Measurements from ENCODE around the gene ZNF570. TPM values are rescaled to one million over a fixed set of nuclear protein-coding genes. Genes with fewer than 3 reads are reported as not detected.

ZNF570 gene
- total and polyA plus RNA-seq, 2 of the 8 experiments (the other 6 are each of a cell fraction or from before 2014, with no cell fraction given), result 1.0 to 5.4 TPM

DNA sequence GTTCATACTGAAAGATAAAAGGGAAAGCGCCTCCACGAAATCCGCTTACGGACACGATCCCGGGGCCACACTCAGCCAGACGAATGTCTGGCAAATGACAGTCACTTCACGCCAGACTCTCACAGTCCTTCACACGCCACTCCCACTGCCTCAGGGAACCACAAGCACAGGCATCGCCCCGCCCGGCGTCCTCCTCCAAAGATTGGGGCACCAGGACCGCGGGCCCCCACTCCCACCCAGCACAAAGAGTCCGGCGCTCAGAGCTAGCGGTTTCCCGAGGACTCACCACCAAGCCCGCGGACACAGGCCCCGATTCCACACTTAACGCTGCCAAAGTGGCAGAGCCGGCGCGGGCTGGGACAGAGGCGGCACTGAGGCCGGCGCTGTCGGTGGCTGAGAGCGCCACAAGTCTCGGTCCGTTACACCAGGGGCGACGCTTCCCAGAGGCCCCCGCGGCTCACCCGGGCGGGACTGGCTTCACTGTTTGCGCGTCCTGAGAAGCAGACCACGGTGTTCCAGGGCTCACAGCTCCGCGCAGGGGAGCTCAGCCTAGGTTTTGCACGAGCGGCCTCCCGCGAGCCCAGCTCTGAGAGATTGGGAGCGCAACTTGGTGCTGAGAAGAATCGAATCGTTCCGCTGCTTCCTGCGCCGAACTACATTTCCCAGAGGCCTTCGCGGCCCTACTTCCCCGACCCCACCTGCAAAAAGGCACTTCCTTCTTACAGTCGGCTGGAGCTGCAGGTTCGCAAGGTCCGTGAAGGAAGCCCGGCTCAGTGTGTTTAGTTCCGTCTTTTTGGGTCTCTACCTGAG, 2.2 kb upstream of the ZNF570 start, which contains the start of gene ZNF569 (continued):
- TF ChIP-seq, protein P1, sequence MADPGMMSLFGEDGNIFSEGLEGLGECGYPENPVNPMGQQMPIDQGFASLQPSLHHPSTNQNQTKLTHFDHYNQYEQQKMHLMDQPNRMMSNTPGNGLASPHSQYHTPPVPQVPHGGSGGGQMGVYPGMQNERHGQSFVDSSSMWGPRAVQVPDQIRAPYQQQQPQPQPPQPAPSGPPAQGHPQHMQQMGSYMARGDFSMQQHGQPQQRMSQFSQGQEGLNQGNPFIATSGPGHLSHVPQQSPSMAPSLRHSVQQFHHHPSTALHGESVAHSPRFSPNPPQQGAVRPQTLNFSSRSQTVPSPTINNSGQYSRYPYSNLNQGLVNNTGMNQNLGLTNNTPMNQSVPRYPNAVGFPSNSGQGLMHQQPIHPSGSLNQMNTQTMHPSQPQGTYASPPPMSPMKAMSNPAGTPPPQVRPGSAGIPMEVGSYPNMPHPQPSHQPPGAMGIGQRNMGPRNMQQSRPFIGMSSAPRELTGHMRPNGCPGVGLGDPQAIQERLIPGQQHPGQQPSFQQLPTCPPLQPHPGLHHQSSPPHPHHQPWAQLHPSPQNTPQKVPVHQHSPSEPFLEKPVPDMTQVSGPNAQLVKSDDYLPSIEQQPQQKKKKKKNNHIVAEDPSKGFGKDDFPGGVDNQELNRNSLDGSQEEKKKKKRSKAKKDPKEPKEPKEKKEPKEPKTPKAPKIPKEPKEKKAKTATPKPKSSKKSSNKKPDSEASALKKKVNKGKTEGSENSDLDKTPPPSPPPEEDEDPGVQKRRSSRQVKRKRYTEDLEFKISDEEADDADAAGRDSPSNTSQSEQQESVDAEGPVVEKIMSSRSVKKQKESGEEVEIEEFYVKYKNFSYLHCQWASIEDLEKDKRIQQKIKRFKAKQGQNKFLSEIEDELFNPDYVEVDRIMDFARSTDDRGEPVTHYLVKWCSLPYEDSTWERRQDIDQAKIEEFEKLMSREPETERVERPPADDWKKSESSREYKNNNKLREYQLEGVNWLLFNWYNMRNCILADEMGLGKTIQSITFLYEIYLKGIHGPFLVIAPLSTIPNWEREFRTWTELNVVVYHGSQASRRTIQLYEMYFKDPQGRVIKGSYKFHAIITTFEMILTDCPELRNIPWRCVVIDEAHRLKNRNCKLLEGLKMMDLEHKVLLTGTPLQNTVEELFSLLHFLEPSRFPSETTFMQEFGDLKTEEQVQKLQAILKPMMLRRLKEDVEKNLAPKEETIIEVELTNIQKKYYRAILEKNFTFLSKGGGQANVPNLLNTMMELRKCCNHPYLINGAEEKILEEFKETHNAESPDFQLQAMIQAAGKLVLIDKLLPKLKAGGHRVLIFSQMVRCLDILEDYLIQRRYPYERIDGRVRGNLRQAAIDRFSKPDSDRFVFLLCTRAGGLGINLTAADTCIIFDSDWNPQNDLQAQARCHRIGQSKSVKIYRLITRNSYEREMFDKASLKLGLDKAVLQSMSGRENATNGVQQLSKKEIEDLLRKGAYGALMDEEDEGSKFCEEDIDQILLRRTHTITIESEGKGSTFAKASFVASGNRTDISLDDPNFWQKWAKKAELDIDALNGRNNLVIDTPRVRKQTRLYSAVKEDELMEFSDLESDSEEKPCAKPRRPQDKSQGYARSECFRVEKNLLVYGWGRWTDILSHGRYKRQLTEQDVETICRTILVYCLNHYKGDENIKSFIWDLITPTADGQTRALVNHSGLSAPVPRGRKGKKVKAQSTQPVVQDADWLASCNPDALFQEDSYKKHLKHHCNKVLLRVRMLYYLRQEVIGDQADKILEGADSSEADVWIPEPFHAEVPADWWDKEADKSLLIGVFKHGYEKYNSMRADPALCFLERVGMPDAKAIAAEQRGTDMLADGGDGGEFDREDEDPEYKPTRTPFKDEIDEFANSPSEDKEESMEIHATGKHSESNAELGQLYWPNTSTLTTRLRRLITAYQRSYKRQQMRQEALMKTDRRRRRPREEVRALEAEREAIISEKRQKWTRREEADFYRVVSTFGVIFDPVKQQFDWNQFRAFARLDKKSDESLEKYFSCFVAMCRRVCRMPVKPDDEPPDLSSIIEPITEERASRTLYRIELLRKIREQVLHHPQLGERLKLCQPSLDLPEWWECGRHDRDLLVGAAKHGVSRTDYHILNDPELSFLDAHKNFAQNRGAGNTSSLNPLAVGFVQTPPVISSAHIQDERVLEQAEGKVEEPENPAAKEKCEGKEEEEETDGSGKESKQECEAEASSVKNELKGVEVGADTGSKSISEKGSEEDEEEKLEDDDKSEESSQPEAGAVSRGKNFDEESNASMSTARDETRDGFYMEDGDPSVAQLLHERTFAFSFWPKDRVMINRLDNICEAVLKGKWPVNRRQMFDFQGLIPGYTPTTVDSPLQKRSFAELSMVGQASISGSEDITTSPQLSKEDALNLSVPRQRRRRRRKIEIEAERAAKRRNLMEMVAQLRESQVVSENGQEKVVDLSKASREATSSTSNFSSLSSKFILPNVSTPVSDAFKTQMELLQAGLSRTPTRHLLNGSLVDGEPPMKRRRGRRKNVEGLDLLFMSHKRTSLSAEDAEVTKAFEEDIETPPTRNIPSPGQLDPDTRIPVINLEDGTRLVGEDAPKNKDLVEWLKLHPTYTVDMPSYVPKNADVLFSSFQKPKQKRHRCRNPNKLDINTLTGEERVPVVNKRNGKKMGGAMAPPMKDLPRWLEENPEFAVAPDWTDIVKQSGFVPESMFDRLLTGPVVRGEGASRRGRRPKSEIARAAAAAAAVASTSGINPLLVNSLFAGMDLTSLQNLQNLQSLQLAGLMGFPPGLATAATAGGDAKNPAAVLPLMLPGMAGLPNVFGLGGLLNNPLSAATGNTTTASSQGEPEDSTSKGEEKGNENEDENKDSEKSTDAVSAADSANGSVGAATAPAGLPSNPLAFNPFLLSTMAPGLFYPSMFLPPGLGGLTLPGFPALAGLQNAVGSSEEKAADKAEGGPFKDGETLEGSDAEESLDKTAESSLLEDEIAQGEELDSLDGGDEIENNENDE (IDR thresholded peaks at IDR 0.05; ENCODE audit: insufficient replicate concordance, low read length), result no peak
- TF ChIP-seq TCF12 (IDR thresholded peaks at IDR 0.05; ENCODE audit: low read depth, low read length) (no peak), BCL11A (IDR thresholded peaks at IDR 0.05; ENCODE audit: low read depth in 2 of 2, low read length in 2 of 2) (no peak), ASH2L (IDR thresholded peaks at IDR 0.05; ENCODE audit: low read length) (peak; percentile 77), NRF1 (IDR thresholded peaks at IDR 0.05; ENCODE audit: low read depth, low read length) (no peak), CBX8 (IDR thresholded peaks at IDR 0.05; ENCODE audit: borderline replicate concordance, low read depth, low read length) (no peak), RAD21 (IDR thresholded peaks at IDR 0.05 in 1 of 2, conservative IDR thresholded peaks at IDR 0.05 in 1 of 2; ENCODE audit: low read depth in 2 of 2, low read length in 2 of 2) (no peak), EGR1 (IDR thresholded peaks at IDR 0.05; ENCODE audit: borderline replicate concordance, low read depth, low read length) (peak; percentile 49; the same call in 1 of the 2 replicates), EZH2 (IDR thresholded peaks at IDR 0.05; ENCODE audit: low read depth, low read length, severe bottlenecking) (peak; percentile 18), POLR2AphosphoS5 (IDR thresholded peaks at IDR 0.05; ENCODE audit: low read depth, low read length) (no peak)

All from H1 (cell line).